GM12892 (cell line): ENCODE data around the gene GPR153.
A peak's percentile ranks its signal among the peaks of the same experiment; 100 is the strongest.

Source experiments
- DNase-seq: peaks from one replicate; pipeline ENCODE4 v3.0.0; 2011; ENCODE audit not compliant: insufficient read length
- FAIRE-seq: peaks from 2 replicates; lab custom pipeline; 2011; peaks lifted over from hg19 to GRCh38; lab: Jason Lieb, UNC
- POLR2A ChIP-seq: IDR thresholded peaks from 2 replicates; pipeline ENCODE4 v1.6.1; 2011; ENCODE audit warnings: low read depth, low read length, control low read depth
- POLR2AphosphoS5 ChIP-seq: IDR thresholded peaks from 2 replicates; pipeline ENCODE4 v1.6.1; 2011; ENCODE audit warnings: low read depth, low read length, control low read depth
- TAF1 ChIP-seq: IDR thresholded peaks from 2 replicates; pipeline ENCODE4 v1.6.1; 2011; ENCODE audit warnings: low read depth, mild to moderate bottlenecking, control low read depth, low read length, borderline replicate concordance

Gene GPR153

GRCh38 chr1:6253380-6253779, 7.5 kb downstream of the GPR153 start:
- no peak for DNase-seq
- no peak for FAIRE-seq
- TF ChIP-seq POLR2AphosphoS5 (no peak), POLR2A (no peak), TAF1 (no peak)

GRCh38 chr1:6252374-6252710, 8.6 kb downstream of the GPR153 start:
- DNase-seq (no peak), FAIRE-seq (no peak)
- TF ChIP-seq POLR2AphosphoS5 (no peak), TAF1 (no peak), POLR2A (no peak)

- DNase-seq (no peak), FAIRE-seq (no peak)
Observed at GRCh38 chr1:6251681-6252373, 9.1 kb downstream of the GPR153 start.

GRCh38 chr1:6251233-6251632, 9.7 kb downstream of the GPR153 start:
- DNase-seq (no peak), FAIRE-seq (no peak)
- no peak for TF ChIP-seq POLR2AphosphoS5
- TF ChIP-seq POLR2A: no peak
- TF ChIP-seq TAF1: no peak

More at GRCh38 chr1:6251681-6252373, 9.1 kb downstream of the GPR153 start:
- no peak for TF ChIP-seq POLR2AphosphoS5
- TF ChIP-seq TAF1: no peak
- no peak for TF ChIP-seq POLR2A

GRCh38 chr1:6249739-6250689, 10.9 kb downstream of the GPR153 start:
- DNase-seq: no peak

GRCh38 chr1:6248932-6249738, 11.8 kb downstream of the GPR153 start:
- FAIRE-seq: no peak
- no peak for DNase-seq
- TF ChIP-seq TAF1 (no peak), POLR2AphosphoS5 (no peak), POLR2A (no peak)

More at GRCh38 chr1:6249739-6250689, 10.9 kb downstream of the GPR153 start:
- no peak for FAIRE-seq
- TF ChIP-seq TAF1 (no peak), POLR2AphosphoS5 (no peak), POLR2A (no peak)

- FAIRE-seq (no peak), DNase-seq (no peak)
- TF ChIP-seq POLR2AphosphoS5 (no peak), POLR2A (no peak), TAF1 (no peak)
Observed at GRCh38 chr1:6248161-6248776, 12.6 kb downstream of the GPR153 start.

- DNase-seq (no peak), FAIRE-seq (no peak)
- TF ChIP-seq TAF1: no peak
- no peak for TF ChIP-seq POLR2A
- TF ChIP-seq POLR2AphosphoS5: no peak
Observed at GRCh38 chr1:6247651-6248050, 13.2 kb downstream of the GPR153 start.

GRCh38 chr1:6246497-6247467, 14.1 kb downstream of the GPR153 start:
- peak; percentile 97 for FAIRE-seq
- no peak for TF ChIP-seq POLR2AphosphoS5
- no peak for TF ChIP-seq POLR2A
- TF ChIP-seq TAF1: no peak
- DNase-seq: peak; percentile 92

GRCh38 chr1:6245869-6246496, 14.9 kb downstream of the GPR153 start:
- peak; percentile 67 for DNase-seq
- peak; percentile 38 for FAIRE-seq
- TF ChIP-seq TAF1: no peak
- TF ChIP-seq POLR2AphosphoS5: no peak
- no peak for TF ChIP-seq POLR2A
